ENCODE measurements around the gene ARID5B.

DNA sequence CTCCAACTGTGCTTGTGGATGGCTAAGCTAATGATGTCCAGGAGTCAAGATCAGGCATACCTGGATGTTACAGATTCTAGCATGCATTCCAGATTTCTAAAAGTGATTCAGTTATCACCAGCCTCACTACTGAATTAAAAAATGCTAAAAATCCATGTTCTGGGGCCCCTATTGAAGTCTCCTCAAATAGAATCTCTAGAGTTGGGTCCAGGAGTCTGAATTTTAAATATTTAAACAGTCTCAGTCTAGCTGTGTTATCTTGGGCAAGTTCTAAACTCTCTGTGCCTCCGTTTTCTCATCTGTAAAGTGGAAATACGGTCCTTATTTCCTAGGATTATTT is 5.0 kb downstream of the ARID5B start:
- TF ChIP-seq POLR2A (IDR thresholded peaks at IDR 0.05; ENCODE audit: low read length) (no peak), GATA1 (IDR thresholded peaks at IDR 0.05; ENCODE audit: low read depth, low read length) (no peak)
